Keratinocyte (primary cell): Measurements from ENCODE around the gene LHFPL6. TPM values are rescaled to one million over a fixed set of nuclear protein-coding genes. Genes with fewer than 3 reads are reported as not detected.

ENCODE experiments used
- DNase-seq: peaks from one replicate; pipeline ENCODE4 v3.0.0-alpha.2; 2011; ENCODE audit warnings: low read depth, missing footprints, low spot score
- FAIRE-seq: peaks from 2 replicates; lab custom pipeline; 2011; peaks lifted over from hg19 to GRCh38; lab: Jason Lieb, UNC
- H2AFZ ChIP-seq: 2 replicates; pipeline ENCODE4 v1.6.0; 2012; ENCODE audit warnings: low read length, control low read depth, inconsistent platforms; ENCODE audit not compliant: control insufficient read depth
- H3K27ac ChIP-seq: 2 replicates; pipeline ENCODE4 v1.5.1; 2011; ENCODE audit warnings: low read length; ENCODE audit not compliant: control insufficient read depth, insufficient read depth
- H3K27me3 ChIP-seq: 3 replicates; pipeline ENCODE4 v1.6.0; 2011; ENCODE audit warnings: low read length; ENCODE audit not compliant: control insufficient read depth, insufficient read depth; ENCODE audit errors: extremely low read depth
- H3K36me3 ChIP-seq, 2 experiments: 2 replicates in 1 of 2; 3 replicates in 1 of 2; pipeline ENCODE4 v1.5.1; 2011; ENCODE audit warnings: low read length in 2 of 2, mild to moderate bottlenecking in 1 of 2; ENCODE audit not compliant: control insufficient read depth in 2 of 2, insufficient read depth in 2 of 2; ENCODE audit errors: extremely low read depth in 1 of 2
- H3K4me1 ChIP-seq: 3 replicates; pipeline ENCODE4 v1.5.1; 2011; ENCODE audit warnings: low read length; ENCODE audit not compliant: control insufficient read depth, insufficient read depth; ENCODE audit errors: extremely low read depth
- H3K4me2 ChIP-seq: 3 replicates; pipeline ENCODE4 v1.6.0; 2011; ENCODE audit warnings: low read depth, low read length; ENCODE audit not compliant: control insufficient read depth, insufficient read depth; ENCODE audit errors: extremely low read depth
- H3K4me3 ChIP-seq, 3 experiments: fragments of 200-600 bp in 1 of 3; sonication (generic) in 1 of 3; 2 replicates in 2 of 3; 3 replicates in 1 of 3; pipeline ENCODE4 v1.5.1; 2011 to 2016; ENCODE audit warnings: low read length in 3 of 3, mild to moderate bottlenecking in 3 of 3, control low read depth in 2 of 3, inconsistent platforms in 1 of 3, low read depth in 1 of 3, mixed read lengths in 1 of 3, mixed run types in 1 of 3, moderate library complexity in 1 of 3; ENCODE audit not compliant: control insufficient read depth in 2 of 3, insufficient read depth in 2 of 3; ENCODE audit errors: extremely low read depth in 1 of 3
- H3K79me2 ChIP-seq: 2 replicates; pipeline ENCODE4 v1.6.0; 2012; ENCODE audit warnings: low read length; ENCODE audit not compliant: control insufficient read depth, insufficient read depth
- H3K9ac ChIP-seq: 3 replicates; pipeline ENCODE4 v1.6.0; 2011; ENCODE audit warnings: low read length; ENCODE audit not compliant: control insufficient read depth, insufficient read depth; ENCODE audit errors: extremely low read depth
- H3K9me1 ChIP-seq: 3 replicates; pipeline ENCODE4 v1.6.0; 2011; ENCODE audit warnings: low read length; ENCODE audit not compliant: control insufficient read depth, insufficient read depth; ENCODE audit errors: extremely low read depth
- H3K9me3 ChIP-seq: 2 replicates; pipeline ENCODE4 v1.5.1; 2012; ENCODE audit warnings: low read depth, low read length; ENCODE audit not compliant: control insufficient read depth
- H4K20me1 ChIP-seq: 3 replicates; pipeline ENCODE4 v1.6.0; 2011; ENCODE audit warnings: low read length; ENCODE audit not compliant: control insufficient read depth, insufficient read depth; ENCODE audit errors: extremely low read depth
- EZH2 ChIP-seq: IDR thresholded peaks from one replicate; pipeline ENCODE4 v1.6.1; 2012; ENCODE audit warnings: inconsistent platforms, mild to moderate bottlenecking, low read length, moderate library complexity
- dilution Hi-C: fragments of 300-500 bp; cut with MboI; formaldehyde crosslinking; loops from one replicate; pipeline ENCODE4 v1.7.0; 2020; ENCODE audit warnings: low sequenced_read_pairs; ENCODE audit not compliant: extremely low pct_ligation_motif_present
- polyA plus RNA-seq, 5 experiments: library from polyadenylated mRNA; depleted of rRNA in 3 of 5; stranded (reverse) in 3 of 5; stranded (forward) in 1 of 5; unstranded in 1 of 5; fragments of >200 nt; gene quantifications; 1 replicate in 1 of 5; 2 replicates in 3 of 5; 3 replicates in 1 of 5; pipeline versions ENCODE4 v1.2.1 to v1.2.3, GENCODE V29; 2011 to 2012; ENCODE audit warnings: missing spikeins in 2 of 5, low read depth in 1 of 5, low replicate concordance in 1 of 5
- TF ChIP-seq, protein P1 (sequence below), 3 experiments: IDR thresholded peaks in 1 of 3; conservative IDR thresholded peaks in 1 of 3; optimal IDR thresholded peaks in 1 of 3; 2 replicates in 2 of 3; 3 replicates in 1 of 3; pipeline versions ENCODE3 to v1.5.1; 2011; ENCODE audit warnings: low read length in 3 of 3, mild to moderate bottlenecking in 3 of 3, moderate library complexity in 2 of 3, control low read depth in 1 of 3, inconsistent platforms in 1 of 3; ENCODE audit not compliant: insufficient read depth in 2 of 3; ENCODE audit errors: extremely low read depth in 1 of 3

Gene LHFPL6
- polyA plus RNA-seq, 1 donor (not counting 4 experiments of a cell fraction or from before 2014, with no cell fraction given): 15.8 TPM

DNA sequence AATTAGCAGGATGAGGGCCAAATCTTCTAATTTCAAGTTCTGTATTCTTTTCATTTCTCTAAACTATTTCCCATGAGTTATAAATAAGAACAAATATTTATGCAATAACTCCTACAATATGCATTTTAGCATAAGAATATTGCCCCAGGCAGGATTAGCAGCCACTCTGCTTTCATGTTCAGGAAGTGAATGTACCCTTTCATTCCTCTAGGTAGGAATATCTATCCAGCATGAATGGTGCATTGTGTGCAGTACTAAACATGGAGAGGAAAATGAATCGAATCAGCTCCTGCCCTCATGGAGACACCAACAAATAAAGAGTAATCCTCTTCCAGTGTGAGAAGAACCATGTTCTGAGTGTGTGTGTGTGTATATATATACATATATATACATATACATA, 41.0 kb downstream of the LHFPL6 start:
- Histone ChIP-seq H3K27me3 (no peaks in the 10 kb centered on the region), H3K9ac (no peak overlapping the region), H2AFZ (no peak overlapping the region), H3K79me2 (peaks cover 12% of the 10 kb centered on the region), H3K4me3 (no peak overlapping the region), H4K20me1 (no peaks in the 10 kb centered on the region), H3K4me1 (peaks cover 42% of the 10 kb centered on the region), H3K36me3 (peaks cover 0 to 1% of the 10 kb centered on the region in 2 experiments), H3K27ac (no peak overlapping the region), H3K9me1 (no peaks in the 10 kb centered on the region), H3K4me2 (no peak overlapping the region), H3K9me3 (no peaks in the 10 kb centered on the region)
- dilution Hi-C loops: no loop called here
- DNase-seq: peak; percentile 45
- TF ChIP-seq, protein P1, sequence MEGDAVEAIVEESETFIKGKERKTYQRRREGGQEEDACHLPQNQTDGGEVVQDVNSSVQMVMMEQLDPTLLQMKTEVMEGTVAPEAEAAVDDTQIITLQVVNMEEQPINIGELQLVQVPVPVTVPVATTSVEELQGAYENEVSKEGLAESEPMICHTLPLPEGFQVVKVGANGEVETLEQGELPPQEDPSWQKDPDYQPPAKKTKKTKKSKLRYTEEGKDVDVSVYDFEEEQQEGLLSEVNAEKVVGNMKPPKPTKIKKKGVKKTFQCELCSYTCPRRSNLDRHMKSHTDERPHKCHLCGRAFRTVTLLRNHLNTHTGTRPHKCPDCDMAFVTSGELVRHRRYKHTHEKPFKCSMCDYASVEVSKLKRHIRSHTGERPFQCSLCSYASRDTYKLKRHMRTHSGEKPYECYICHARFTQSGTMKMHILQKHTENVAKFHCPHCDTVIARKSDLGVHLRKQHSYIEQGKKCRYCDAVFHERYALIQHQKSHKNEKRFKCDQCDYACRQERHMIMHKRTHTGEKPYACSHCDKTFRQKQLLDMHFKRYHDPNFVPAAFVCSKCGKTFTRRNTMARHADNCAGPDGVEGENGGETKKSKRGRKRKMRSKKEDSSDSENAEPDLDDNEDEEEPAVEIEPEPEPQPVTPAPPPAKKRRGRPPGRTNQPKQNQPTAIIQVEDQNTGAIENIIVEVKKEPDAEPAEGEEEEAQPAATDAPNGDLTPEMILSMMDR (optimal IDR thresholded peaks at IDR 0.05 in 1 of 3, IDR thresholded peaks at IDR 0.05 in 1 of 3, conservative IDR thresholded peaks at IDR 0.05 in 1 of 3; ENCODE audit: extremely low read depth in 1 of 3, insufficient read depth in 2 of 3, low read length in 3 of 3): no peak
- TF ChIP-seq EZH2: no peak
- FAIRE-seq: peak; percentile 73

DNA sequence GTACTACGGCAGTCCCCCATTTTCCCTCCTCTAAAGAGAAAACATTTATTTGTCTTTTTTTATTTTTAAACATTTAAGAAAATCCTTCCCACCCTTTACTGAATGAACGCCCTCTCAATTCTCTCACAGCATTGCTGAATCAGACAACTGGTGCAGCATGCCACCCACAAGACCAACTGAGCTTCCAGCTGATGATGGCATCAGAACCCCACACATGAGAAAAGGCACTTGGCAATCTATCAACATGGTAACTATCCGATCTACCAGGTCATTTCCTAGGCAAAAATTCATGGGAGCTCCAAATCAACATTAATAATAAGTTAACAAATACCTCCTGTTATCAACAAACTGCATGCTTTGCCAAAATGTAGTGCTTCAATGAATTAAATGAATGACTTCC, 43.1 kb downstream of the LHFPL6 start:
- no peak for TF ChIP-seq EZH2
- TF ChIP-seq, protein P1 (optimal IDR thresholded peaks at IDR 0.05 in 1 of 3, IDR thresholded peaks at IDR 0.05 in 1 of 3, conservative IDR thresholded peaks at IDR 0.05 in 1 of 3; ENCODE audit: extremely low read depth in 1 of 3, insufficient read depth in 2 of 3, low read length in 3 of 3): no peak

More for the DNA sequence above, 43.1 kb downstream of the LHFPL6 start:
- H3K4me3 ChIP-seq: no peak overlapping the region
- H3K79me2 ChIP-seq: peaks cover 12% of the 10 kb centered on the region
- no peaks in the 10 kb centered on the region for H3K9me3 ChIP-seq
- dilution Hi-C loops: no loop called here
- peaks cover 0 to 1% of the 10 kb centered on the region in 2 experiments for H3K36me3 ChIP-seq
- H3K9ac ChIP-seq: no peak overlapping the region
- H3K9me1 ChIP-seq: no peaks in the 10 kb centered on the region
- peaks cover 29% of the 10 kb centered on the region for H3K4me1 ChIP-seq
- H3K27ac ChIP-seq: no peak overlapping the region
- no peak overlapping the region for H2AFZ ChIP-seq
- H3K27me3 ChIP-seq: no peaks in the 10 kb centered on the region
- no peak for DNase-seq
- H4K20me1 ChIP-seq: no peaks in the 10 kb centered on the region
- no peak for FAIRE-seq
- H3K4me2 ChIP-seq: no peak overlapping the region
